Esophagus muscularis mucosa (tissue), 3 donors: ENCODE data around the gene ARF3.

Source experiments
- POLR2A ChIP-seq: fragments of 450-650 bp; IDR thresholded peaks from one replicate; pipeline ENCODE4 v1.6.1; 2017; ENCODE audit warnings: antibody characterized with exemption, moderate library complexity, mild to moderate bottlenecking, low read depth
- TF ChIP-seq, protein P1 (sequence below), 3 experiments: fragments of 200-600 bp in 2 of 3; fragments of 450-650 bp in 1 of 3; sonication (generic) in 2 of 3; IDR thresholded peaks; one replicate each; pipeline ENCODE4 v1.5.1; 2017 to 2019; ENCODE audit warnings: antibody characterized with exemption in 3 of 3, mild to moderate bottlenecking in 2 of 3, moderate library complexity in 1 of 3

DNA sequence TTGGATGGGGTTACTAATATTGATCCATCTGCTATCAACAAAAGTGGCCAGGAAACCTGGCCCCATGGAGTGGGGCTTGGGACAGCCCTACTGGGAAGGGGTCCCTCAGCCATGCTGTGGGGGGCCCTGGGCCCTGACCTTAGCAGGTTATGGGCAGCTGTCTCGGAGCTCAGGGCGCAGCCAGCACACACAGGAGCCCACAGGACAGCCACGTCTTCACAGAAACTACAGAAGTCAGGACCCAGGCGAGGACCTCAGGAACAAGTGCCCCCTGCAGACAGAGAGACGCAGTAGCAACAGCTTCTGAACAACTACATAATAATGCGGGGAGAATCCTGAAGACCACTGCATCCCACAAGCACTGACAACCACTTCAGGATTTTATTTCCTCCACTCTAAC, 20.1 kb downstream of the ARF3 start:
- TF ChIP-seq, protein P1, sequence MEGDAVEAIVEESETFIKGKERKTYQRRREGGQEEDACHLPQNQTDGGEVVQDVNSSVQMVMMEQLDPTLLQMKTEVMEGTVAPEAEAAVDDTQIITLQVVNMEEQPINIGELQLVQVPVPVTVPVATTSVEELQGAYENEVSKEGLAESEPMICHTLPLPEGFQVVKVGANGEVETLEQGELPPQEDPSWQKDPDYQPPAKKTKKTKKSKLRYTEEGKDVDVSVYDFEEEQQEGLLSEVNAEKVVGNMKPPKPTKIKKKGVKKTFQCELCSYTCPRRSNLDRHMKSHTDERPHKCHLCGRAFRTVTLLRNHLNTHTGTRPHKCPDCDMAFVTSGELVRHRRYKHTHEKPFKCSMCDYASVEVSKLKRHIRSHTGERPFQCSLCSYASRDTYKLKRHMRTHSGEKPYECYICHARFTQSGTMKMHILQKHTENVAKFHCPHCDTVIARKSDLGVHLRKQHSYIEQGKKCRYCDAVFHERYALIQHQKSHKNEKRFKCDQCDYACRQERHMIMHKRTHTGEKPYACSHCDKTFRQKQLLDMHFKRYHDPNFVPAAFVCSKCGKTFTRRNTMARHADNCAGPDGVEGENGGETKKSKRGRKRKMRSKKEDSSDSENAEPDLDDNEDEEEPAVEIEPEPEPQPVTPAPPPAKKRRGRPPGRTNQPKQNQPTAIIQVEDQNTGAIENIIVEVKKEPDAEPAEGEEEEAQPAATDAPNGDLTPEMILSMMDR (IDR thresholded peaks at IDR 0.05), result no peak
- TF ChIP-seq POLR2A, result no peak
